ENCODE results near the gene SPTB. TPM values are rescaled to one million over a fixed set of nuclear protein-coding genes. Genes with fewer than 3 reads are reported as not detected.

SPTB gene
- total RNA-seq, 1 experiment from 2014 or later: 2.2 TPM

GRCh38 chr14:64850369-64851137 is 29.2 kb downstream of the SPTB start:
- no peak for DNase-seq (ENCODE audit: low read depth)

DNA sequence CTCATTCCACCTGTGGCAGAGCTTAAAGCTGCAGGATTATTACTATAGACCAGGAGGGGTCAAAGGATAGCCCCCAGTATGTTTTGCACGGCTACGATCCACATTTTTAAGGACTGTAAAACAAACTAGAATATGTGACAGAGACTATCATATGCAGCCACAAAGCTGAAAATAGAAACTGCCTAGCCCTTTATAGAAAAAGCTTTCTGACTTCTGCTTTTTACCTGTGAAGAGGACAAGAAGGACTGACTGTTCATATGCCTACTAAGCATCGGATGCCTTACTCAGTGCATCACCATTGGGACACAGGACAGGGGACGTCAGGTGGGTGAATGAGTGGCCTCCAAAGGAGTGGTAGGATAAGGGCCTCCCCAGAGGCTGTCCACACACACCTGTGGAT is 29.8 kb downstream of the SPTB start:
- DNase-seq (ENCODE audit: low read depth): no peak

DNA sequence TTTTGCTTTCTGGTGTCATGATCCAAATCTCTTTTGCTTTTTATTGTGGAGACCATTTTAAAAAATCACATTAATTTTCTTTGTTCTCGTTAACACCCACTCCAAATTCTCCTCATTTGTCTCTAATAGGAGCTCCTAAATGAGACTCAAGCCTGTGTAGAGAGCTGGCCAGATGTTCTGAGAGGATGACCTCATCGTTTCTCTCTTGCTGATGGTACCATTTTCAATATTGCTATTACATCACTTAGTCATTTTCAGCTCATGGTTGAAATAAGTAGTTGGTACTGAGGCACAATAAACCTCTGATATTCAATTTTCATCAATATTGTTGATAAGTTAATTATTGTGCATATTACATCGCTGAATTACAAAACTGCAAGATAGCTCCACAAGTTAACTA is 31.5 kb downstream of the SPTB start:
- no peak for DNase-seq (ENCODE audit: low read depth)

- no peak for DNase-seq (ENCODE audit: low read depth)
Observed at GRCh38 chr14:64846319-64846718, 33.4 kb downstream of the SPTB start.

- DNase-seq (ENCODE audit: low read depth): peak; percentile 70
Observed at GRCh38 chr14:64845878-64846277, 33.8 kb downstream of the SPTB start.

DNA sequence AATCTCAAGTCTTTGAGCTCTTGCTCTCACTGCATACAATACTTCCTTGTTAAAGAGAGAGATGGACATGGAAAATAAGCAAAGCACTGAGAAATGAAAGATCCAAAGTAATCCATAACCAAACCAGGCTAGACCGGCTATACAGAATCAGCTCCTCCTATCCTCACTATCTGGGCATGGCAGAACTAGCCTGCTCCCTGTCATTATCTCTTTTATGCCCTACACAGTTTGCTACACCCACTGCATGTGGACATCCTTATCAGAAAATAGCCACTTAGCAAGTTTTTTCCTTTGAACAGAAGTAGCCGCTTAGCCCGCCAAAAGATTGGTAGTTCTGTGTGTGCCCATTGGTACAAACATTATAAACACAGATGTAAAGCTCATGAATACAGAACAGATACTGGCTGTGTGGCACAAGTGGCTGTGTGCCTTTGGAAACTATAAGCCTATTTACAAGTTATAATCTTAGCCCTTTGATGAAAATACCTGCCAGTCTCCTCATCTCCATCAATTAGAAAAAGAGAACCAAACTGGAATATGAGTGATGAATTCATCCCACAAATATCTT is 34.7 kb downstream of the SPTB start:
- no peak for DNase-seq (ENCODE audit: low read depth)

- DNase-seq (ENCODE audit: low read depth): no peak
Observed at GRCh38 chr14:64844272-64844671, 35.4 kb downstream of the SPTB start.

DNA sequence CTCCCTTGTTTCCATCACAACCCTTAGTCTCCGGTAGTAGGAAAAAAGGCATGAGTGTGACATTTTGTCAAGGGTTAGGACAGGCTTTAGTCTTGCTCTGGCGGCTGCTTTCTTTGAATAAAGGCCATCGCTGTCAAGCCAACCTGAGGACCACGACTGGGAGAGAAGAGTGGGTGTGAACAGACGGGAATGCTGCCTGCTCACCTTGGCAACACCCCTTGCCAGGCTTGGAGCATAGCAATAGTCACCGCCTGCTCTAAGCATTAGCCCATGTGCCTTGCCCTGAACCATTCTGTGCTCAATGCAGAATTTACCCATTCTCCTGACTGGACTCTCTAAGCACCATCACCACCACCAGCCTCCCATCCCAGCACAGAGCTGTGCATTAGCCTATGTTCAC is 36.2 kb downstream of the SPTB start:
- no peak for DNase-seq (ENCODE audit: low read depth)

- no peak for DNase-seq (ENCODE audit: low read depth)
Observed at GRCh38 chr14:64841772-64842750, 37.6 kb downstream of the SPTB start.

- DNase-seq (ENCODE audit: low read depth): peak; percentile 84
Observed at GRCh38 chr14:64841121-64841651, 38.5 kb downstream of the SPTB start.

DNA sequence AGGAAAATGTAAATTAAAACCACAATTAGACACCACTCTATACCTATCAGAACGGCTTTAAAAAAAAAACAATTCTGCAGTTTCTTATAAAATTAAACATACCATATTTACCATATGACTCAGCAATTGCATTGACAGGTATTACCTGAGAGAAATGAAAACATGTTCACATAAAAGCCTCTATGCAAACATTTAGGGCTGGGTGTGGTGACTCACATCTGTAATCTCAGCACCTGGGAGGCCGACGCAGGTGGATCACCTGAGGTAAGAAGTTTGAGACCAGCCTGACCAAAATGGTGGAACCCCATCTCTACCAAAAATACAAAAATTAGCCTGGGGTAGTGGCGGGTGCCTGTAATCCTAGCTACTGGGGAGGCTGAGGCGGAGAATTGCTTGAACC is 41.1 kb downstream of the SPTB start:
- DNase-seq (ENCODE audit: low read depth): no peak

- no peak for DNase-seq (ENCODE audit: low read depth)
Observed at GRCh38 chr14:64835431-64835830, 44.3 kb downstream of the SPTB start.

- no peak for DNase-seq (ENCODE audit: low read depth)
Observed at GRCh38 chr14:64834965-64835364, 44.7 kb downstream of the SPTB start.

GRCh38 chr14:64831419-64831818 is 48.3 kb downstream of the SPTB start:
- DNase-seq (ENCODE audit: low read depth): no peak

DNA sequence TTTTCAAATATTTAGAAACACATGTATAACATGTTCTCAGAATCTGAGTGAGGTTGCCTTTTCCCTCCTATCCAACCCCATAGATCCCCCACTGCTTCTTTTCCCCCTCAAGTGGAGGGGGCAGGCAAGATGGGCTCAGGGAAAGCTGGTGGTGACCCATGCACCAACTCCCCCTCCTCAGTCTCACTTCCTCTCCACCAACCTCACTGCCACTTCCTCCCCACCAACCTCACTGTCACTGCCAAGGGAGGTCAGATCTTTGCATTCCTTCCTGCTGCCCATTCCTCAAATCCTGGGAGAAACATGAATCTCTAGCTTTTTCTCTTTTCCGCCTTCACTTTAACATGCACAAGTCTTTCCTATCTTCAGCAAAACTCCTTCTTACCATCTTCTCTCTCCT is 48.7 kb downstream of the SPTB start:
- no peak for DNase-seq (ENCODE audit: low read depth)

DNA sequence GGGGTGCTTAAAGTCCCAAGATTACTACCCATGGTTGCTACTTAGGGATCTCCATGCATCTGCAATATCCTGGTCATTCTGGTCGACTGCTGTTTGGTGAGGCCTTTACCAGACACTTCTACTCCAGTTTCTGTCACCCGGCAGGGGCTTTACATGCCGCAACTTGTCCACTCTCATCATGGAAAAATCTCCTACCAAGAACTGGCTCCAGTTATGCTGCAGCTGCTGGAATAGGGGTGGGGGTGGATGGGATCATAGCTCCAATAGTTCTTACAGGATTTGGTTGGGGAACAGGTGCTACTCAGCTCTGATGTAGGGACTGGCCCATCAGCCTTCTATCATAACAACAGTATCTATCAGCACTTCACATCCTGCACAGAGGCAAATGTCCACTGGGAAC is 51.6 kb downstream of the SPTB start:
- no peak for DNase-seq (ENCODE audit: low read depth)

DNA sequence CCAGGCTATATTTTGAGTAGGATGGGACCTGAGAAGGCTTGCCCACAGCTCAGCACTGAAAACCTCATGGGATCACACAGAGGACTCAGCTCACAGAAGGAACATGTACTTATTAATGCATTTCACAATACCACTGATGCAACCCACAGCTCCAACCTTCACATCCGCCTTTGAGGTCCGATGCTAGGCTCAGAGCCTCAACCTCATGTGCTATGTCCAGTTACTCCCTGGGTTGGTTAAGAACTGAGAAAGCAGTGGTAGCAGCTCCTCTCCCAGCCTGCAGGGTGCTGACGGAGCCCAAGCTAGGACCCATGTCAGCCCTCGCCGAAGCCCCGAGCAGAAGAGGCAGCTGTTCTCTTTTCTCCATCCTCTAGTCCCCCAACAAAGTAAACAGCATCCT is 52.9 kb downstream of the SPTB start:
- DNase-seq (ENCODE audit: low read depth): no peak

GRCh38 chr14:64826333-64826732 is 53.4 kb downstream of the SPTB start:
- no peak for DNase-seq (ENCODE audit: low read depth)

DNA sequence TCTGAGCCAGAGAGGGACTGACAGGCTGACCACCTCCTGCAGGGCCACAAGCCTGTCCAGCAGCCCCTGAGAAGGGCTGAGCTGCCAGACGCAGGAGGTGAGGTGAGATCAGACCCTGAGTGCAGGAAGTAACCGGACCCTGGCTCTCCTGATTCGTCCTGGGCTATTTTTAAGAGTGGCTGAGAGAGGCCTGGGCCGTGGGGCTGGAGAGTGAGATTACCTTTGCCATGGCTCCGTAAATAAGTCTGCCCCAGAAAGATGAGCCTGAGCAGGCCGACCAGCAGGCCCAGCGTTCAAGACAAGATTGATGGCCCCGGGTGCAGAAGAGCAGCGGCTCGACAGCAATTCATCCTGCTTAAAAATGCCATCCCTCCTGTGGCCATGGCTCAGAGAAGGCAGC is 54.2 kb downstream of the SPTB start:
- DNase-seq (ENCODE audit: low read depth): no peak

GRCh38 chr14:64825006-64825405 is 54.7 kb downstream of the SPTB start:
- DNase-seq (ENCODE audit: low read depth): no peak

- DNase-seq (ENCODE audit: low read depth): no peak
Observed at GRCh38 chr14:64824471-64824870, 55.2 kb downstream of the SPTB start.

- peak; percentile 88 for DNase-seq (ENCODE audit: low read depth)
Observed at GRCh38 chr14:64823305-64823861, 56.3 kb downstream of the SPTB start.
